AG09319 (cell line): ENCODE data around the gene KCND3.

Experiments used
- DNase-seq: peaks from one replicate; pipeline ENCODE4 v3.0.0-alpha.2; 2010; ENCODE audit warnings: low read depth; ENCODE audit errors: extremely low read depth
- CTCF ChIP-seq: IDR thresholded peaks from 2 replicates; pipeline ENCODE4 v1.5.1; 2011; ENCODE audit warnings: low read depth, mild to moderate bottlenecking, inconsistent platforms, low read length, moderate library complexity

KCND3 gene

GRCh38 chr1:111884772-111885443 lies 104.6 kb downstream of the KCND3 start:
- no peak for DNase-seq
- TF ChIP-seq CTCF: no peak

GRCh38 chr1:111882986-111883560 lies 106.4 kb downstream of the KCND3 start:
- TF ChIP-seq CTCF: no peak
- DNase-seq: no peak

DNA sequence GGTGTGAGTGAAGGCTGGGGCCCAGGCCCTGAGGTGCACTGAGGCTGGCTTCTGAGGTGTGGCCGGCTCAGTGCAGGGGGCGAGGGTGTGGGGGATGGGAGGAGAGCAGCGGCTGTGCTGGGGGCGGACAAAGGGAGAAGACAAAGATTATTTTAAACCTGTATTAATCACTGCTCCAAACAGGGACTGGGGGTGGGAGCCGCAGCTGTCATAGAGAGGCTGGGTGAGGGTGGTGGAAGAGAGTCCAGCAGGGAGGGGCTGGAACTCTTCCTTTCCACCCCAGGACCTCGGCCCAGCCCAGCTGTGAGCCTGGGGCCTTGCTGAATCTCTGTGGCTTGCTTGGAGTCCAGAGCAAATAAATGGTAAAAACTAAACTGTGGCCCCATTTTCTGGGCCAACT lies 106.9 kb downstream of the KCND3 start:
- no peak for TF ChIP-seq CTCF
- DNase-seq: no peak

- no peak for DNase-seq
- no peak for TF ChIP-seq CTCF
These were observed 108.3 kb downstream of the KCND3 start for GRCh38 chr1:111880881-111881837.

GRCh38 chr1:111879081-111879480 lies 110.4 kb downstream of the KCND3 start:
- TF ChIP-seq CTCF: no peak
- no peak for DNase-seq

DNA sequence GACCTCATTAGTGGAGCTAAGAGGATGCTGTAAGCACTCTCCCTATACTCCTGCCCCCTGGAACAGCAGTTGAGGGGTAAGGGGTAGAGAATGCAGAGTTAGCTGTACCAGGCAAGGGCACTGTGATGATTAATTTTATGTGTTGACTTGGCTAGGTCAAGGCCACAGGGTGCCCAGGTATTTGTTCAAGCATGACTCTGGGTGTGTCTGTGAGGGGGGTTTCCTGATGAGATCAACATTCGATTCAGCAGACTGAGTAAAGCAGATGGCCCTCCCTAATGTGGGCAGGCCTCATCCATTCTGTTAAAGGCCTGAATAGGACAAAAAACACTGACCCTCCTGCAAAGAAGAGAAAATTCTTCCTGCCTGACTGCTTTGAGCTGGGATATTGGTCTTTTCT lies 110.8 kb downstream of the KCND3 start:
- no peak for TF ChIP-seq CTCF
- no peak for DNase-seq

GRCh38 chr1:111878091-111878490 lies 111.4 kb downstream of the KCND3 start:
- DNase-seq: no peak
- TF ChIP-seq CTCF: no peak
